ENCODE measurements around the gene EFTUD2.

DNA sequence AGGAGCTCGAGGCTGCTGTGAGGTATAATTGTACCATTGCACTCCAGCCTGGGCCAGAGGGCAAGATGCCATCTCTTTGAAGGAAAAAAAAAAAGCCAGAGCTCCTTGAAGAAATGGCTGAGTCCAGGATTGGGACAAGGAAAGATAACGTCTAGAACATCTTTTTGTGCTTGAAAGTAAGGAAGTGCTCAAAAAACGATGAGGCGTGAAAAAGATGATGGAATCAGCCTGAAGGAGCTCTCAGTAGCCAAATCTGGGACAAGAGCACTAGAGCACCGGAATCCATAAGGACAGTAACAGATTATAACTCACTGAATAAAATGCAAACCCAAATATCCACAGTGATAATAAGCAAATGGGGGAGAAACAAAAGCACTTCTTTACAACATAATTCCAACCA lies 22.1 kb downstream of the EFTUD2 start:
- TF ChIP-seq, protein P1, sequence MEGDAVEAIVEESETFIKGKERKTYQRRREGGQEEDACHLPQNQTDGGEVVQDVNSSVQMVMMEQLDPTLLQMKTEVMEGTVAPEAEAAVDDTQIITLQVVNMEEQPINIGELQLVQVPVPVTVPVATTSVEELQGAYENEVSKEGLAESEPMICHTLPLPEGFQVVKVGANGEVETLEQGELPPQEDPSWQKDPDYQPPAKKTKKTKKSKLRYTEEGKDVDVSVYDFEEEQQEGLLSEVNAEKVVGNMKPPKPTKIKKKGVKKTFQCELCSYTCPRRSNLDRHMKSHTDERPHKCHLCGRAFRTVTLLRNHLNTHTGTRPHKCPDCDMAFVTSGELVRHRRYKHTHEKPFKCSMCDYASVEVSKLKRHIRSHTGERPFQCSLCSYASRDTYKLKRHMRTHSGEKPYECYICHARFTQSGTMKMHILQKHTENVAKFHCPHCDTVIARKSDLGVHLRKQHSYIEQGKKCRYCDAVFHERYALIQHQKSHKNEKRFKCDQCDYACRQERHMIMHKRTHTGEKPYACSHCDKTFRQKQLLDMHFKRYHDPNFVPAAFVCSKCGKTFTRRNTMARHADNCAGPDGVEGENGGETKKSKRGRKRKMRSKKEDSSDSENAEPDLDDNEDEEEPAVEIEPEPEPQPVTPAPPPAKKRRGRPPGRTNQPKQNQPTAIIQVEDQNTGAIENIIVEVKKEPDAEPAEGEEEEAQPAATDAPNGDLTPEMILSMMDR (IDR thresholded peaks at IDR 0.05), result no peak
- TF ChIP-seq POLR2A (IDR thresholded peaks at IDR 0.05), result no peak
- no peak for TF ChIP-seq POLR2AphosphoS5 (IDR thresholded peaks at IDR 0.05)
- no peak for TF ChIP-seq EP300 (IDR thresholded peaks at IDR 0.05)

All from upper lobe of left lung (tissue), 4 donors.